ENCODE measurements around the gene DMD. TPM values are rescaled to one million over a fixed set of nuclear protein-coding genes. Genes with fewer than 3 reads are reported as not detected.
A peak's percentile ranks its signal among the peaks of the same experiment; 100 is the strongest.
"Not testable (repeated sequence)": the region's sequence is repeated elsewhere in the genome, so short reads cannot be mapped to it uniquely, and the experiment has no call there.

DMD gene
- total RNA-seq, 1 experiment from 2014 or later, result 3.9 TPM

GRCh38 chrX:32678487-32678886, 532.9 kb downstream of the DMD start:
- no peak for DNase-seq (ENCODE audit: extremely low read depth, low read depth)

DNA sequence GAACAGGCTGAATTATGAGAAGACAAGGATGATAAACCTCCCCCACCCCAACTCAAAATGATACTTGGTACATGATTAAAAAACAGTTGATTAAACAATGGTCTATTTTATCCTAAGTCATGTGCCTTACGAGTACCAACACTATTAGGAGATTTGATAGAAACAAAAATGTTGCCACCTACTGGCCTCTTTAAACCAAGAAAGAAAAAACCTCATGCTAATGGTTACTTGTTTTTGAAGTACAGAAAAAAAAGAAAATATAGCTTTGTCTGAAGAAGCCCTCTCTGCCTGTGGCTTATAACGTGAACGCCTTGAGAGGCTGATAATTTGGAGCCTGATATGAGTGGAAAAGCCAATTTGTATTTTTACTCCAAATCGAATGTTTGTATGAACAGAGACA, 538.2 kb downstream of the DMD start:
- DNase-seq (ENCODE audit: extremely low read depth, low read depth), result no peak

GRCh38 chrX:32662516-32662915, 548.8 kb downstream of the DMD start:
- no peak for DNase-seq (ENCODE audit: extremely low read depth, low read depth)

DNA sequence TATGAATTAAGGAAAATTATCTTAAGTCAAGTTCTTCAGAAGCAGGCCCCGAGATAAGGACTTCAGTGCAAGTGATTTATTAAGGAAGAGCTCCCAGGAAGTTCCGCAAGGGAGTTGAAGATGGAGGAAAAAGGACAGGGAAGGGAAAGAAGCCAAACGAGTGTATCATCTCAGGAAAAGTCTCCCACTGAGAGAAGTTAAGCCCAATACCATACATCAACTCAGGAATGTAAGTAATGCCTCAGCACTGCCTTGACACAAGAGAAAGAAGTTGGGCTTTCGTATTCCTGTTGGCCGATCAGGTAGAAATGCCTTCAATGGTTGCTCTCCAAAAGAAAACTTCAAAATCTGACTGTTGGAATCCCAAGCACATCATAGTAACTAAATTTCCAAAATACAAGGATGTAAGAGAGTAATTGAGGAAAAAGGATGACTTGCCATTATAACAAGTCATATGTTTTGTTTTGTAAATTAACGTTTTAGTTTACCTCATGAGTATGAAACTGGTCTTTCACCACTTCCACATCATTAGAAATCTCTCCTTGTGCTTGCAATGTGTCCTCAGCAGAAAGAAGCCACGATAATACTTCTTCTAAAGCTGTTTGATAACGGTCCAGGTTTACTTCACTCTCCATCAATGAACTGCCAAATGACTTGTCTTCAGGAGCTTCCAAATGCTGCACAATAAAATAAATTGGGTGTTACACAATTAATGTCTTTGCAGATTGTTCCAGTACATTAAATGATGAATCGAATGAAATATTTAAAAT, 566.7 kb downstream of the DMD start:
- no peak for DNase-seq (ENCODE audit: extremely low read depth, low read depth)

DNA sequence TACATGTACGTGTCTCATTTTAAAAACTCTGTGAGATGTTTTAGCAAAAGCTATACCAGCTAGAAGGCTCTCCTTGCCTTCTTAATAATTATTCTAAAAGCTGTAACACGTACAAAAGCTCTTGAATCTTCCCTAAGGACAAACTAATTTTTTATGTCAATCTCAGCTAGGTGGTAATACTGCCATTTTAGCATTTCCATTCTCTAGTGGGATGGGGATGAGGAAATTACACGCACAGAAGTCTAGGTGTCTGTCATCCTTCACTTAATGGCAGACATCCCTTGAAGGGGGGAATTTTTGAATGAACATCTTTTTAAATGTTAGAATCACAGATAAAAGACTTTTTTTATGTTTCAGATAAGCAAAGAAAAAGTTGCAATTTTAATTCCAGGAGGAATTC, 569.1 kb downstream of the DMD start:
- no peak for DNase-seq (ENCODE audit: extremely low read depth, low read depth)

DNA sequence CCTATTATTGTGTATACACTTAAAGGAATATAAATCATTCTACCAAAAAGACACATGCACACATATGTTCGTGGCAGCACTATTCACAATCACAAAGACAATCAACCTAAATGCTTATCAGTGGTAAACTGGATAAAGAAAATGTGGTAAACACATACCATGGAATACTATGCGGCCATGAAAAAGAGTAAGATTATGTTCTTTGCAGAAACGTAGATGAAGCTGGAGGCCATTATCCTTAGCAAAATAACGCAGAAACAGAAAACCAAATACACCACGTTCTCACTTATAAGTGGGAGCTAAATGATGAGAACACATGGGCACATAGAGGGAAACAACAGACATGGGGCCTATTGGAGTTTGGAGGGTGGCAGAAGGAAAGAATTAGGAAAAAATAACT, 593.2 kb downstream of the DMD start:
- DNase-seq (ENCODE audit: extremely low read depth, low read depth), result no peak

- no peak for DNase-seq (ENCODE audit: extremely low read depth, low read depth)
These were observed 596.6 kb downstream of the DMD start for GRCh38 chrX:32614707-32615106.

- no peak for DNase-seq (ENCODE audit: extremely low read depth, low read depth)
These were observed 612.2 kb downstream of the DMD start for GRCh38 chrX:32599156-32599555.

DNA sequence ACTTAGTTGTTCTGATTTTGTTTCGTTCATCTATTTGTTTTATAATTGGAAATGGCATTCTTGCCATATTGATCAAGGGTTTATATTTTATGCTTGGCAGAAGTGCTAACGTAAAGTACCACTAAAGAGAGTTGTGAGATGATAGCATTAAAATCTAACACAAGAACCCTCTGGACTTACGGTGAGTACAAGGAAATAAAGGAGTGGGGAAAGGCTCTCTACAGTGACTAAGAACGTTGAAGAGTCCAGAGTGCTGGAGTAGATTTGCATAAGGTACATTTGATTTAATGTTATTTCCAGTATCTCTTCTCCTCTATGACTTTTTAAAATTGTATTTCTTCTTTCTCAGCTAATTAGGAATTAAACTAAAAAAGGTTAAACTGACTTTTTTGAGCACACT, 612.6 kb downstream of the DMD start:
- DNase-seq (ENCODE audit: extremely low read depth, low read depth), result no peak

DNA sequence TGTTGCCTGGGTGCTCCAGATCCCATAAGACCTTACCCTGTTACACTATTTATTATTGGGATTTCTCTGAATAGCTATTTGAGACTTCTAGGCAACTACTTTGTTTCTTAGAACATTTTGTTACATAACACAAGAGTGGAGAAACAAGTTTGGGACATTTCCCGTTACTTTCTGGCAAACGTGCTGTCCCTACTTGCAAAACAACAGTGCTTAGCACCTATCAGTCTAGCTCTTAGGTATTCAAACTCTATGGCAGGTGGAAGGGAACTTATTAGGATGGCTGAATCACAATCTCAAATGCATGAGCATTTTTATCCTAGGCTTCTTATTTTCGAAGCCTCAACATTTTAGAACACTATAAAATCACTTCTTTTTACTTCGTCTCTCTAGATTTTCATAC, 613.6 kb downstream of the DMD start:
- DNase-seq (ENCODE audit: extremely low read depth, low read depth), result no peak

- DNase-seq (ENCODE audit: extremely low read depth, low read depth), result no peak
These were observed 618.6 kb downstream of the DMD start for GRCh38 chrX:32592786-32593185.

DNA sequence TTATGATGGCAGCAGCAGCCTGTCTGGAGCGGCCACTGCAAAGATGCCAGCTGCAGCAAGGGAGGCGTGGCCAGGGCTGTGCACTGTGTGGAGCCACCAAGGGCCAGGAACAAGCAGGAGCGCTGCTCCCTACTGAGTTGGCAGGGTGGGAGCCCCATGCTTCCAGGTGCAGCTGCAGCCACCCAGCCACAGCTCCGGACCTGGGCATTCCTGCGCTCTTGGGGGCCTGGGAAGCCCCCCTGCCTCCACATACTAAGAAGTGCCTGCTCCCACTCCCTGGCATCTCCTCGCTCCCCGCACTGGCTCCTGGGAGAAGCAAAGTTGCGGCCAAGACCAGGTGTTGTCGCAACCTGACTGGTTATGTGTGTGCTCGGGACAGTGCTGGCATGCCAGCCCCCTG, 619.8 kb downstream of the DMD start:
- no peak for DNase-seq (ENCODE audit: extremely low read depth, low read depth)

- DNase-seq (ENCODE audit: extremely low read depth, low read depth), result no peak
These were observed 628.6 kb downstream of the DMD start for GRCh38 chrX:32582729-32583128.

GRCh38 chrX:32576885-32577284, 634.5 kb downstream of the DMD start:
- no peak for DNase-seq (ENCODE audit: extremely low read depth, low read depth)

DNA sequence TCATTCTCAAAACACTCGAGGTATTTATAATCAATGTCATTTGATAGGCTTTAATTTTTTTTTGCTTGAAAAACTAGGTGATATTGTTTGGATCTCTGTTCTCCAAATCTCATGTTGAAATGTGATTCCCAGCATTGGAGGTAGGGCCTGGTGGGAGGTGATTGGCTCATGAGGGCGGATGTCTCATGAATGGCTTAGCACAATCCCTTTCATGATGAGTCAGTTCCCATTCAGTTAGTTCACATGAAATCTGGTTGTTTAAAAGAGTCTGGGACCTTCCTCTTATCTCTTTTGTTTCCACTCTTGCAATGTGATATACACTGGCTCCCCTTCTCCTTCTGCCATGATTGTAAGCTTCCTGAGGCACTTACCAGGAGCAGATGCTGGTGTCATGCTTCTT, 638.7 kb downstream of the DMD start:
- no peak for DNase-seq (ENCODE audit: extremely low read depth, low read depth)

DNA sequence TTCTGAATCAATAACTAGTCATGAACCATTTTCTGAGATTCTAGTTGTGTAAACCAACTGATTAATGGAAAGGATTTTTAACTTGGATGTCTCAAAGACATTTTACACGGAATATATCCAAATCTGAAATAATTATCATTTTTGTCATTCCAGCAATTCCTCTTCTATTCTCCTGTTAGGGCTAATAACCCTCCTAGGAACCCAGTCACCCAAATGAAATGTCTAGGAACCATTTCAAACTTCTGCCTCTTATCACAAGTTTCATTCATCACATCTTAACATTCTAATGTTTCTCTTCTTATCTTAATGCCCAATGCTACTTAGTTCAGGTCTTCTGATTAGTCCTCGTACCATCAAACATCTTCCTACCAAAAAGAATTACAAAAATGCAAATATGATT, 639.8 kb downstream of the DMD start:
- DNase-seq (ENCODE audit: extremely low read depth, low read depth), result no peak

DNA sequence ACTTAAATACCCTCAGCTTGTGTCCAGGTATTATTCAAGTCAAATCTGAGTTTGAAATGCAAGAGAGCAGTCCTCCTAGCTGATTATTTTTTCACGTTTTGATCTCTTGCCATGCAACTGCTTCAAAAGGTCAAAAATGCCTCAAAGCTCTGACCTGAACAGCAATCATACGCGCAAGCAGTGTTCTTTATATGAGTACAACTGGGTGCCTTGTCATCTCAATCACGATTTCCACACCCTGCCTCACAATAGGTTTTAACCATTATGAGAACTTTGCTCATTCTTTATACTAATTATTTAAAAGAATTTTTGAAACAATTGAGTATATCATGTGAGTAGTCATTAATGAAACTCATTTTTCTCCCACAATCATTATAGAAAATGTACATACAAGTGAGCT, 649.1 kb downstream of the DMD start:
- no peak for DNase-seq (ENCODE audit: extremely low read depth, low read depth)

GRCh38 chrX:32545101-32545500, 666.2 kb downstream of the DMD start:
- DNase-seq (ENCODE audit: extremely low read depth, low read depth), result no peak

- DNase-seq (ENCODE audit: extremely low read depth, low read depth), result no peak
These were observed 672.8 kb downstream of the DMD start for GRCh38 chrX:32538554-32538953.

DNA sequence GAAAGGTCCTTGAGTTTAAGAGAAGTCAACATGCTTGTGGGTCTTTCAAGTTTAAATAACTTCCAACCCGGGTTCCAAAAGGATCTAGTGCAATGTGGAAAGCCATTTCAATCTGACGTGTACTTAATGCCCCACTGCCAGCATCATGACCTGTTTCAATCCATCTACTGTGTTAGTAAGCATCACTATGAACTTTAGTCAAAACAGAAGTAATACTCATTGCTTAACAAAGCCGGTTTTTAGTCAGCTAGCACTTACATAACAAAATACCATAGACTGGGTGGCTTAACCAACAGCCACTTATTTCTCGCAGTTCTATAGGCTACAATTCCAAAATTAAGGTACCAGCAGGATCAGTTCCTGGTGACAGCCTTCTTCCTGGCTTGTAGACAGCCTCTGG, 677.5 kb downstream of the DMD start:
- no peak for DNase-seq (ENCODE audit: extremely low read depth, low read depth)

GRCh38 chrX:32532262-32532661, 679.1 kb downstream of the DMD start:
- DNase-seq (ENCODE audit: extremely low read depth, low read depth), result no peak

GRCh38 chrX:32530802-32531403, 680.4 kb downstream of the DMD start:
- peak; percentile 34 for DNase-seq (ENCODE audit: extremely low read depth, low read depth)

- not testable (repeated sequence) for DNase-seq (ENCODE audit: extremely low read depth, low read depth)
These were observed 682.9 kb downstream of the DMD start for GRCh38 chrX:32528451-32528850.
